Cardiac septum (tissue), 1 donor: ENCODE results near the gene CDH13. TPM values are rescaled to one million over a fixed set of nuclear protein-coding genes. Genes with fewer than 3 reads are reported as not detected.
"Not testable (repeated sequence)": the region's sequence is repeated elsewhere in the genome, so short reads cannot be mapped to it uniquely, and the experiment has no call there.

Source experiments
- DNase-seq: peaks from one replicate; pipeline ENCODE4 v3.0.0-alpha.2; 2020; ENCODE audit warnings: low spot score
- intact Hi-C: fragments of 100-400 bp; cut with DNase I; formaldehyde crosslinking; loops from one replicate; pipeline ENCODE4 v1.14.0; 2022
- total RNA-seq: library from RNA; stranded (reverse); fragmentation: NEBNext Ultra II Directional; extraction: Animal tissue kit (Norgen Biotek cat#: 25700); gene quantifications from one replicate; pipeline ENCODE4 v1.2.1, GENCODE V29; 2021
- donor health status: DM: no; HTN: no; CAD: no.

Gene CDH13
- total RNA-seq, 1 donor from 2014 or later = 108 TPM

DNA sequence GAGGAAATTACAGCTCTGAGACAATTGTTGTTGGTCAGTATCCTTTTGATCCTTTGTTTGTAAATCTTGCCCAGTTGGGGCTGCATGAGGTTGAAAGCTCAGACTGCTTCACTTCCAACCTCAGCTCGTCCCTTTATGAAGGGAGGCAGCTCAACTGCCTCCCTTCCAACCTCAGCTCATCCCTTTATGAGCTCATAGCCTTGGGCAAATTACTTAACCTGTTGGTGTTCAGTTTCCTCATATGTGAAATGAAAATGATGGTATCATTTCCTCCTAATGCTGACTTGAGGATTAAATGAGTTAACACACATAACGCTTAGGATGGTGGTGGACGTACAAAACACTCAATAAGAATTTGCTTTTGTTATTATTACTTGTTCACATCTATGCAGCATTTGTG, 265.1 kb downstream of the CDH13 start:
- intact Hi-C loops = no loop called here
- no peak for DNase-seq

DNA sequence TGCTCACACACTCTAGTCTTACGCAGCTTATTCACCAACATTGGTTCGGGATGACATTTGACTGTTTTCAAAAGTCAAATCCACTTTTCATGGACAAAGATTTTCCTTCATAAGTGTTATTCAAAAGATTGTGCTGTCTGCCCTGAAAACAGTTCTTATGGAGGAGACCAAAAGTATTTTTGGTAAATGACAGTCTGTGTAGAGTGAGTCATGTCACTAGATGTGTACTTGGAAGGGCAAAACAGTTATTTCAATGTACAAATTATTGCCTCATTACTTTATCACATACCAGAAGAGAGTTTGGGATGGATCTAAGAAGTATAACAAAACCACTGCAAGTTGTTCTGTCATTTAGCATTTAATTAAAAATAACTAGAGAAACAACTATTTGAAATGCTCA, 265.6 kb downstream of the CDH13 start:
- no peak for DNase-seq
- intact Hi-C loops = no loop called here

DNA sequence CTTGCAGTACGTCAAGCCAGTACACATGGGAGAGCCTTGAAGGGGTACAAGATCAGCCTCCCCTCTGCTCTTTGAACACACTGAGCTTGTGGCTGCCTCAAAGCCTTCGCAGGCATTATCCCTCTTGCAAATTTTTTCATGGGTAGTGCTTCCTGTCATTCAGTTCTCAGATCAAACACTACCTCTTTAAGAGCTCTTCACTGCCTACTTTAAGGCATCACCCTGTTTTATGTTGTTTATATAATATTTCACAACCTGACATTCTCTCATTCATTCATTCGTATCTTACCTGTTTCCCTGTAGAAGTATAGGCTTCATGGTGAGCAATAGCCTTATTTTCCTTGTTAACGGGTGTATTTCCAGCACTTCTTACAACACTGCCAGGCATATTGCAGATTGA, 269.1 kb downstream of the CDH13 start:
- intact Hi-C loops = no loop called here
- DNase-seq = no peak

DNA sequence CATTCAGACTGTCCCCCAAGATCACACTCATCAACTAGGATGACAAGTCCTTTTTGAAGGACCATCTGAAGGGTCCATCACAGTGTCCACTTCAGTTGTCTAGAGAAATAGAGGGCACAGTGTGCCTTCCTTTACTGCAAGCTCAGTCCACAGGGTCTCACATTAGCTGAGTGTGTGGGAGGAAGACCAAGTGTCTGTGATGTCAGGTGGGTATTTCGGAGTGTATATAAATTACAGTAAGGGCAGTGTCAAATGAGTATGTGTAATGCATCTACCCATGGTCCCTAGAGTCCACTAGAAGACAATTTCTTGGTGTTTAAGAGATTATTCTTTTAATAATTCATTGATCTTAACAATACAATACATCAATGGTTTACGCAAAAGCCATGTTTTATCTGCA, 272.2 kb downstream of the CDH13 start:
- DNase-seq = no peak
- intact Hi-C loops = no loop called here

DNA sequence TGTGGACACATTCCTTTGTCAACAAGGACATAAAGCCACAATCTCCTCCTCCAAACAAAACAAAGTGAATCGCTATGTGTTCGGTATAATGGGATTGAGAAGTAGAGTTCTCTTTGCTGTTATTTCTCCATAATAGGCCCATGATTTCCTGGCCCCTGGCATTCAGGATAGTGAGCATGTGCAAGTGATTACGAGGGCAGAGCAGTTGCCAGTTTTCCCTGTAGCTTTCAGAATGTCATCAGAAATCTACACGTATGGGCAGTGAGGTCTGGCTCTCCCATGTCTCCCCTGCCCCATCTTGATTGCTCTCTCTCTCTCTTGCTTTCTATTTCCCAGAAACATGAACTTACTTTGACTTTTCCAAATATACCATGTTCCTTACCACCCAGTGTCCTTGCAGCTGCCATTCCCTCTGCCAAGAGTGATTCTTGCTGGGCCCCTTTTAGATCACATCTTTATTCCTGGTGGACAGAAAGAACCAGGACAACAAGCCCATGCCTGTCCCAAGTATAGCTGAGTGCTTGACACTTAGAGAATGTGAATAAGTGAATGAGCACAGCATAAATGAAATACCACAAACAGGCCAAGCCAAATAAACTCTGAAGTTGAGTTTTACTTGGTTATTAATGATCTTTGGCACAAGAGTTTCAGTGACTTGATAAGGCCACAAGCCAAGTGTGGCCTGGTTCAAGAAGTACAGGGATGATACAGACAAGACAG, 273.1 kb downstream of the CDH13 start:
- intact Hi-C loops = no loop called here
- no peak for DNase-seq

DNA sequence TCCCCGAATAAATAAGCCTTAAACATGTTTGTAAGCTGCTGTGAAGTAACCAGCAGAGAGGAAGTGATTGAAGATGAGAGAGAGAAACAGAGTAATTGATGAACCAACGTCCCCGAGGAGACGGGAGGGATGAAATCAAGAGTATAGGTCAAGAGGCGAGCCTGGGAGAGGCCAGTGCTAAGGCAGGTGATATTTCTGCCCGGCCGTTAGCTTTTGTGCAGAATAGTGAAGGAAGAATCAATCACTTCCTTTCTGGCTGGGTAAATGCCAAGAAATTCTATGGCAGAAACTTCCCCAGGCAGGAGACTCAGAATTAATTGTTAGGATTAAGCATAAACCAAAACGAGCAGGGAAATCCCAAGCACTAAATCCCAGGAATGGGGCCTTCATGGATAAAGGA, 273.8 kb downstream of the CDH13 start:
- intact Hi-C loops = no loop called here
- no peak for DNase-seq

DNA sequence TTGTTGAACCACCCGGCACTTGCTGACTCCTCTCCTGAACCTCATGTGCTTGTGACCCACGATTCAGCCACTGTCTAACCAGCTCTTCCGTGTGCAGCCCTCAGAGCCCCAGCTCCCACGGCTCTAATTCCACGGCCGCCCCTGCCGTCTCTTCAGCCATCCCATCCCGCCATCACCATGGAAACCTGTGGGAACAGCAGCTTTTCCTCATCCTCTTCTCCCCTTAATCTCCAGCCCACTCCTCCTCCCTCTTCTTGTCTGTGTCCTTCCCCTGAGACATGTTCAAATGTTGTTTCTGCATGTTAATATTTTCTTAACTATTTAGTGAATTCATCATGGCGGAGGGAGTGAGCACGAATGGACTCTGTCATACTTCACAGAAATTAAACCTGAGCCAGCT, 285.2 kb downstream of the CDH13 start:
- no peak for DNase-seq
- intact Hi-C loops = no loop called here

DNA sequence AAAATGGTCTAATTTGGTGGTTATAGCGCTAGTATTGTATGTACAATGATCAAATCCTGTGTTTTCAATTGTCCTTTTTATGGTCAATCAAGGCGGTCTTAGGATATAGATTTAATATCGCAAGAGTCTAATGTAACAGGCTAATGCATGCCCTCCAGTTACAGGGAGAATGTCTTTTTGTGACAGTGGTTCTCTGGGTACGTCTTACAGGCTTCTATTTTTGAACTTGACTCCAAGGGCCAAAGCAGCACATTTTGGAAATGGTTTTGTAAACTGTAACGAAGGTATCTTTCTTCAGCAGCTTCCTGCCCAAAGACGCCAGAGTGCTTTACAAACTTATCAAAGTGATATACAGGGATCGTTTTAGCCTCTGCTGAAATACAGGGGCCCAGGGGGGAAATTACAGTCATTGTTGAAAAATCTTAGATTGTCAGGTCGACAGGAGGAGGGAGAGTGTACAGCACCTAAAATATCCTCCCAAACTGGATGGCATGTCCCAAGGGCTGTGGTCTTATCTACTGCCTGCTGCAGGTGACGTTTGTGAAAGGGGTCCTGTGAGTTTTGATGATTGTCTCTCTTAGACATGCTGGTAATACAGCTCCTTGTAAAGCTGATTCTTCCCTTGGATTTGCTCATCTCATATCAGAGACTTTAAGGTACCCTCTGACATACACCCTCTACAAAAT, 288.5 kb downstream of the CDH13 start:
- no peak for DNase-seq
- intact Hi-C loops = no loop called here

DNA sequence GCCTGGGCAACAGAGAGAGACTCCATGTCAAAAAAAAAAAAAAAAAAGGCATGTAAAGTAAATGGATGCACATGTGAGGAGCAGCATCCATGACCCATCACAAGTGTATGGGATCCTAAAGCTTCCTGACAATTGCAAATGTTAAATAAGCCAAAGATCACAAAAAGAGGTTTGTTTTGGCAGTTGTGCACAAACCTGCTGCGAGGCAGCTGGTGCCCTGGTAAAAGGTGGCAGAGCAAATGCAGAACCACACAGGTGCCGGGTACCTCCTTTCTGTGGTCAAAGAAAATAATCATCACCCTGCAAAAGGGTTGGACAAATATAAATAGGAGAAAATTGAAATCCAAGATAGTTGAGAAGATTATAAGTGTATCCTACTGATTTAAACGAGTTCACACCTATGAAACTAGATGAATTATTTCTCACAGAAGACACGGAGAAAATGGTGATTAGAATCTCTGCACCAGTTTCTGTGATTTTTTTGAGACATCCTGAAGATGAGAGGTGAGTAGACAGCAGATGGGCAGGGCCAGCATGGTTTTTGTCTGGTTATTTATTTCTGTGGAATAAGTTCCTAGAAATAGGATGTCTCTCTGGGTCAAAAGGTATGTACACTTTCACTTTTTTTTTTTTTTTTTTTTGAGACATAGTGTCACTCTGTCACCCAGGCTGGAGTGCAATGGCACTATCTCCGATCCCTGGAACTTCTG, 291.3 kb downstream of the CDH13 start:
- intact Hi-C loops = no loop called here
- DNase-seq = no peak

DNA sequence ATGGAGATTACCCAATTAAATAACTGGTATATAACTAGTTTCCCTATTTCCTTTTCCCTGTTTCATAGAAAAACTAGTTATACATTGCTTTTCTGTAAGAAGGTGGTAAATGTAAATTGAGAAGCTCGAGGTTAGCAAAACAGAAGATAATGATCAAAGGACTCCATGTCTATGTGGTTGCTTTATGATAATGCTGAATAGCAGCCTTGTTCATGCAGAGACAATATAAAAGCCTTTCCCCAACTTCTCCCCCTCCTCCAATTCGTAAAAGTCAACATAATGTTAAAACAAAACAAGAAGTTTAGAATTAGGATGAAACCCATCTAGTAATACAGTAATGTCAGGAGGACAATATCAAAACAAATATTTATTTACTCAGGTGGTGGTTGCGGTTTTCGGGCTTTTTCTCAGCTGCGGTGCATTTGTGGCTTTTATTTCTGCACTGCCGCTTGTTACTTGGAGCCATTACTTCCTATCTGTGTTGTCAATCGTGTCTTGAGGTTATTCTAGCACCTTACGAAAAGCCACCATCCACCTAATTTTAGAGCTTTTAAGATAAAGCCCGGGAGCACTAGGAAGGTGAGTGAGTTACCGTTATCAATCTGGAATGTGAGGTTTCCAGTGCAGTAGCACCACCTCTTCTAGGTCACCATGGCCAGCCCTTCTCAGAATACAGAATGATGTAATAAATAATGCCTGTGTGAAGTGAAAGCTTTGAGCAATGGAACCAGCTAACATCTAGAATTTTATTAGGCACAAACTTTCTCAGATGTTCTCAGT, 297.5 kb downstream of the CDH13 start:
- no peak for DNase-seq

DNA sequence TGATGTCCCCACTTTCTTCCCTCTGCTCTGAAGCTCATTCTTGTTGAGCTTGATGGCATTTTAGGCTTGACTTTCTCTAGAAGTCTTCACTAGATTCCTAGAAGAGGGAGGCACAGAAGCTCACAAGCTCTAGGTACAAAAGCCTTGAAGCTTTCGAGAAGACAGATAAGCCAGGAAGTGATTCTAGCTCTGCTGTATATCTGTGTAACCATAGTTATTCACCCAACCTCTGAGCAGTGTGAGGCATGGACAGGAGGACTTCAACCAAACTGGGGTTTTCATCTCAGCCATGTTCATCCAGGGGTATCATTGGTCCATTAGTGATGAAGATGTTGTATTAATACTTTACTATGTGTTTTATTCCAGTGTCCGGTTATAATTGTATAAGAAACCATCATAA, 299.7 kb downstream of the CDH13 start:
- DNase-seq = no peak
- intact Hi-C loops = no loop called here

More for the DNA sequence above, 297.5 kb downstream of the CDH13 start:
- intact Hi-C loops = no loop called here

DNA sequence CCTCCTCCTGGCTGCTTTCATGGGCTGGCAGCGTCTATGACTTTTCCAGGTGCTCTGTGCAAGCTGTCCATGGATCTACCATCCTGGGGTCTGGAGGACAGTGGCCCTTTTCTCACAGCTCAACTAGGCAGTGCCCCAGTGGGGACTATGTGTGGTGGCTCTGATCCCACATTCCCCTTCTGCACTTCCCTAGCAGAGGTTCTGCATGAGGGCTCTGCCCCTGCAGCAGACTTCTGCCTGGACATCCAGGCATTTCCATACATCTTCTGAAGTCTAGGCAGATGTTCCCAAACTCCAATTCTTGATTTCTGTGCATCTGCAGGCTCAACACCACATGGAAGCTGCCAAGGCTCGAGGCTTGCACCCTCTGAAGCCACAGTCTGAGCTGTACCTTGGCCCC, 307.2 kb downstream of the CDH13 start:
- intact Hi-C loops, DNase-seq: not testable (repeated sequence)

DNA sequence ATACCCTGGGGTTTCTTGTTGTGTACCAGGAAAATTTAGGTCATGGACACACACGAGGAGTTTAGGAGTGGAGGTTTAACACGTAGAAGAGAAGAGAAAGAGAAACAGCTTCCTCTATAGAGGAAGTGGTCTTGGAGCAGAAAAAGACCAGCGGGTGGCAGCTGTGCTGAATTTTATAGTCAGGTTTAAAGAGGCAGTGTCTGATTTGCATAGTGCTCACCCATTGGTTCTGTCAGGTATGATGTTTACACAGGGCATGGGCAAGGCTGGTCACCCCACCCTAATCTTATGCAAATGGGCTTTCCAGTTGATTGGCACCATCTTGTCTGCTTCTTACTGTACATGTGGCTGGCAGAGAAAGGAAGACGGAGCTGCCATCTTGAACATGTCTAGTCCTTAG, 309.0 kb downstream of the CDH13 start:
- intact Hi-C loops = no loop called here
- no peak for DNase-seq

DNA sequence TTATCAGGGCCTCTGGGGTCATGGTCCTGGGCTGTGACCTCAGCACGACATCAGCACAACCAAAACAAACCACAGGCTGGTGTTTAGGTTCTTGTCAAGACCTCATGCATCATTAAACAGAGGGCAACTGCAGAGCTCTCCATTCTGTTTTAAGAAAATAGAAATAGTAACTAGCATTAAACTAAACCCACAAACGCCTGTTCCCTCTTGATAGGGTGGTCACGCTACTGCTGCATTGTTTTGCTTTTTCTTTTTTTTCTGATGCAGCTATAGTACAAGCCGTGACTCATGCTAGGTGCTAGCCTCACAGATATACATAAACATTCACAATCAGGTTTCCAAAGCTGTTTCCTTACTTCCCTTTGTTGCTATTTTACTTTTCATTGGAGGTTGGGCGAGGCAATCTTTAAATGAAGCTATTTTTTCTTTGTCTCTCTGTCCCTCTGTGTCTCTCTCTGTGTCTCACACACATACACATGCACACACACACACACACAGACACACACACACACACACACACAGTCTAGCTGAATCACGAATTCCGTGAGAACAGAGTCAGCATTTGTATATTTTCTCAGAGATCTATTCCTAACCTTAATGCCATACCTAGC, 310.3 kb downstream of the CDH13 start:
- intact Hi-C loops = no loop called here
- DNase-seq = no peak

DNA sequence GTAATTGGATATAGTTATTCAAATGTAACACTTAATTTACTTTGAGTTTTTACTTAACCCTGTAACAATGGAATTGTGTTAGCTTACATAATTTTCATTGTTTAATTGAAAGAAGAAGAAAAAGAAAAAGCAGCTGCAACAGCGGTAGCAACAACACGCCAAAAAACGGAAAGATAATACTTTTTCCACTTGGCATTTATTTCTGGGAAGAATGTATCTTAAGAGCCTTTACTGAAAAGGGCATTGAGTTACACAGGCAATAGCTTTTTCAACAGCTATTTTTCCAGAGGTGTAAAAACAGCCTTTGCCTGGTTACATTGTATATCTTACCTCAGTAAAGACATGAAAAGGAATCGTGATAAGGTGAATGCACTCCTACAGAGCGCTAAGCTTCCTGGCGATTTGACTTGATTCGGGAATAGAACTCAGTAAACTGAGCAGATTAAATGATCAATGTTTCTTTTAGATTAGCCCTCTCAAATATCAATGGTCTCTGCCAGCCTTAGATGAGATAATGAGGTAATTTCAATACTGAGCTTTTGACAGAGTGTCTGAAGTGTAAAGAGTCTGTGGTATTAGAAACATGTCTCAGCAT, 311.3 kb downstream of the CDH13 start:
- intact Hi-C loops = no loop called here
- no peak for DNase-seq

DNA sequence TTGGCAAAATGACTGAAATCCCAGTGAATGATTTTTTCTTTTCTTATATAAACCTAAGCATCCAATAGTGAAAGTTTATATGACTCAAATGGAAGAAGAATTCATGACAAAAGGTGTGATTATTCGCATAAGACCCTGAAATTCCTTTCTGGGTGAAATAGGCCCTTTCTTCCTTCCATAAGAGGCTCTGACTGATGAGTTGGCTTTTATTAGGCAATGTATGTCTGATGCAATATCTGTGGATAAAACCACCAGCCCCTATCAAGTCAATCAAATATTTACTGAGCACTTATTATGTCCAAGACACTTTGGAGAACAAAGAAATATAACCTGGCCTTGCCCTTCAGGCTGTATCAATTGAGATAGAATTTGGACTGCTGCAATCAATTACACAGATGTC, 316.6 kb downstream of the CDH13 start:
- intact Hi-C loops = no loop called here
- no peak for DNase-seq

DNA sequence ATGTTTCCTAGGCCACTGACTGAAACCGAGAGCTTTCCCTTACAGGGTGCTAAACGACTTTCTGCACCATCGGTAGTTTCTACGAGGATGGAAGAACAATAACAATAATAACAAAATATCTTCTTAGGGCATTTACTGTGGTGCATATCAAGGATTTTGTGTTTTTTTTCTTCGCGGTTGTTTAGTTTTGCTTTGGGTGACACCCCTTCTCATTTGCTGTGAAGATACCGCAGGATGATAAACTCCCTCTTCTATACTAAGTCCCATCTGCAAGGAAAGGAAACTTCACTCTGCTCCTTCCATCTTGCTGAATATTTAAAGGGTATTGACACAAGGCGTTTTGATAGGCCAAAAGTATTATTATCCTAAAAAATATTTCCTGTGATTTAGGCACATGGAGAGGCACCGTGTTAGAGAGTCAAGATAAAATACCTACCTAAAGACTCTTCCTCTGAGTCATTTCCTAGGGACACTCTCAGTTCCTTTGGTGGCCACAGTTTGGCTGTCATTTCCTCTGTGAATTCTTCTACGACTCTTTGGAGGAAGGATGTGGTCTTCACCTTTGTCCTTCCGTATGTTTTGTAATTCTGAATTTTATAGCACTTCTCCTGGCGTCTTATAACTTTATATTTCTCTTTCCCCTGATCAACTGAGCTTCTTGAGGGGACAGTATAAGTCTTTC, 318.8 kb downstream of the CDH13 start:
- intact Hi-C loops = no loop called here
- DNase-seq = no peak

DNA sequence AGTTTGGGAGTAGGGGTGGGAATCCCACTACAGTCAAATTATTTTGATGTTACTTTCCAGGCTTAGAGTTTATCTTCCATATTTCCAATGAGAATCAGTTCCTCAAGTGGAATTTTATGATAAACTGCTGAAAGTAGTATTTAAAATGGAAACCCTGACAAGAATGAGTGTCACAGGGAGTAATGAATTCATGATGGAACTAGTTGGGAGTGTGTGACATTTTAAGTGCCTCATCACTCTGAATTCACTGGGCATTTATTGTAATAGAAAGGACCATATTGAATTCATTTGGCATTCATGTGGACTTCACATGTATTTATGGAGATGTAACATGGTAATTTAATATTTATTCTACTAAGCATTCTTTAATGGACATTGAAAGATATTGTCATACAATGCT, 320.9 kb downstream of the CDH13 start:
- DNase-seq = no peak
- intact Hi-C loops = no loop called here

DNA sequence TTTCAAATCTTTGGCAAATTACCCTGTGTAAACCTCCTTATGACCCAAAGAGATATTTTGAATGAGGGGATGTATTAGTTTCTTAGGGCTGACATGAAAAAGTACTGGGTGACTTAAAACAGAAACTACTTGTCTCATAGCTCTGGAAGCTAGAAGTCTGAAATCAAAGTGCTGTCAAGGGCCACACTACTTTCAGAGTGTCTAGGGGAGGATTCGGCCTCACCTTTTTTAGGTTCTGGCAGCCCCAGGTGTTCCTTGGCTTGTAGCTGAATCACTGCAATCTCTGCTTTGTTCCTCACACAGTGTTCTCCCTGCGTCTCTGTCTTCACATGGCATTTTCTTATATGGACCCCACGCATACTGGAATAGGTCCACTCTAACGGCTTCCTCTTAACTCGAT, 322.2 kb downstream of the CDH13 start:
- intact Hi-C loops = no loop called here
- no peak for DNase-seq
